Heart left ventricle (tissue), 13 donors: Measurements from ENCODE around the gene TMIGD2.

ENCODE experiments used
- POLR2A ChIP-seq, 2 donors: fragments of 450-650 bp; IDR thresholded peaks; one replicate each; pipeline ENCODE4 v1.6.1; 2017; ENCODE audit warnings: antibody characterized with exemption in 2 of 2, mild to moderate bottlenecking in 2 of 2, moderate library complexity in 2 of 2
- TF ChIP-seq, protein P1 (sequence below), 12 donors: fragments of 200-600 bp; sonication (generic) in 4 of 12; IDR thresholded peaks; one replicate each; pipeline versions ENCODE4 v1.5.0 to v1.8.0; 2018 to 2022; ENCODE audit warnings: antibody characterized with exemption in 12 of 12, mild to moderate bottlenecking in 5 of 12
- donor health status: ischemic (EF 13 %, LVEDD 7.1; RV severe dilation, severe dysfunction).
- donor health status: DM: no; HTN: yes; CAD: no.
- donor health status: DM: no; HTN: no; CAD: no.
- donor health status: ischemic (EF 25% LVEDD 6.9; RV normal size, moderate dysfunction).
- donor health status: ischemic (EF 25% LVEDD 5.7; RV mildly dilated, moderate dysfunction).
- donor health status: ischemic (EF 35%, LVEDD 5.7; RV mildly dilated, moderate dysfunction).
- donor health status: nonischemic (EF 11% LVEDD 7.7; RV severe dilation, severe dysfunction).
- donor health status: DM: yes; HTN: yes; CAD: no.
- donor health status: PGD.
- donor health status: ischemic (EF 29% LVEDD 5.4; RV normal size, mild dysfunction).
- donor health status: nonischemic (EF 23%, LVEDD 6.1; RV moderate dilation, normal function).

DNA sequence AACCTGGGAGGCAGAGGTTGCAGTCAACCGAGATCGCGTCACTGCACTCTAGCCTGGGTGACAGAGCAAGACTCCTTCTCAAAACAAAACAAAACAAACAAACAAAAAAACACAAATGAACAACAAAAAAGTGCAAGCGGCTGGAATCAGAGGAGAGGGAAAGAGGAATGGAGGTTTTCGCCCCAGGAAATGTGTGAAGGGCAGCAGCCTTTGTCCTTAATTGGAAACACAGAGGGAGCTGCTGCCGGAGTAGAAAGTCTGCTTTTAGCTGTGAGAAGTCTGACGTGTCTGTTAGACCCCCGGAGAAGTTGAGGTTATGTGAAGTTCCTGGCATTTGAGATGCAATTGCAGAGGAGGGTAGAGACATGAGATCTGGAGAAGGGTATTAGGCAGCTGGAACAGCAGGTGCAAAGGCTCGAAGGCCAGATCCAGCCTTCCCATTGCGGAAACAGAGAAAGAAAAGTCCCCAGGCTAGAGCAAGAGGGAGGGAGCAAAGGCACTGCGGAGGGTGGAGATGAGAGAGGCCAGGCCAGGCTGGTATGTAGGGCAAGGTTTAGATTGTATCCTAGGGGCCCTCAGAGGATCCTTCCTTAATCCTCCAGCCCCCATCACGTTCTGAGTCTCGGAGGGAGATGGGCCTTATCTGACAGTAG, 473 bp downstream of the TMIGD2 start:
- TF ChIP-seq, protein P1, sequence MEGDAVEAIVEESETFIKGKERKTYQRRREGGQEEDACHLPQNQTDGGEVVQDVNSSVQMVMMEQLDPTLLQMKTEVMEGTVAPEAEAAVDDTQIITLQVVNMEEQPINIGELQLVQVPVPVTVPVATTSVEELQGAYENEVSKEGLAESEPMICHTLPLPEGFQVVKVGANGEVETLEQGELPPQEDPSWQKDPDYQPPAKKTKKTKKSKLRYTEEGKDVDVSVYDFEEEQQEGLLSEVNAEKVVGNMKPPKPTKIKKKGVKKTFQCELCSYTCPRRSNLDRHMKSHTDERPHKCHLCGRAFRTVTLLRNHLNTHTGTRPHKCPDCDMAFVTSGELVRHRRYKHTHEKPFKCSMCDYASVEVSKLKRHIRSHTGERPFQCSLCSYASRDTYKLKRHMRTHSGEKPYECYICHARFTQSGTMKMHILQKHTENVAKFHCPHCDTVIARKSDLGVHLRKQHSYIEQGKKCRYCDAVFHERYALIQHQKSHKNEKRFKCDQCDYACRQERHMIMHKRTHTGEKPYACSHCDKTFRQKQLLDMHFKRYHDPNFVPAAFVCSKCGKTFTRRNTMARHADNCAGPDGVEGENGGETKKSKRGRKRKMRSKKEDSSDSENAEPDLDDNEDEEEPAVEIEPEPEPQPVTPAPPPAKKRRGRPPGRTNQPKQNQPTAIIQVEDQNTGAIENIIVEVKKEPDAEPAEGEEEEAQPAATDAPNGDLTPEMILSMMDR (IDR thresholded peaks at IDR 0.05) = no peak
- TF ChIP-seq POLR2A (IDR thresholded peaks at IDR 0.05) = no peak
